Right atrium auricular region (tissue), 2 donors: ENCODE measurements around the gene SPNS3. TPM values are rescaled to one million over a fixed set of nuclear protein-coding genes. Genes with fewer than 3 reads are reported as not detected.

Experiments used
- DNase-seq: peaks from one replicate; pipeline ENCODE4 v3.0.0-alpha.2; 2019; ENCODE audit warnings: low spot score
- H3K27ac ChIP-seq, 2 donors: fragments of 200-600 bp; sonication (generic); 1 replicate in 1 of 2; 2 replicates in 1 of 2; pipeline ENCODE4 v1.5.1; 2016 to 2019
- H3K27me3 ChIP-seq, 2 donors: fragments of 200-600 bp; sonication (generic); one replicate each; pipeline versions ENCODE4 v1.5.1 to v1.6.0; 2017 to 2019
- H3K36me3 ChIP-seq: fragments of 200-600 bp; sonication (generic); one replicate; pipeline ENCODE4 v1.5.1; 2016
- H3K4me1 ChIP-seq, 2 donors: fragments of 200-600 bp; sonication (generic); one replicate each; pipeline versions ENCODE4 v1.5.1 to v1.6.0; 2017 to 2019
- H3K4me3 ChIP-seq, 2 donors: fragments of 200-600 bp; sonication (generic); 1 replicate in 1 of 2; 2 replicates in 1 of 2; pipeline ENCODE4 v1.5.1; 2017 to 2019; ENCODE audit warnings: mild to moderate bottlenecking in 1 of 2, moderate library complexity in 1 of 2
- H3K9me3 ChIP-seq, 2 donors: fragments of 200-600 bp; sonication (generic); one replicate each; pipeline ENCODE4 v1.5.1; 2019
- CTCF ChIP-seq, 2 donors: fragments of 200-600 bp; sonication (generic); IDR thresholded peaks; one replicate each; pipeline ENCODE4 v1.5.1; 2019; ENCODE audit warnings: antibody characterized with exemption in 2 of 2
- total RNA-seq, 2 donors: library from RNA; depleted of rRNA; stranded (reverse); fragments of >200 nt; gene quantifications; one replicate each; pipeline ENCODE4 v1.1.0, GENCODE V29; 2016

Gene SPNS3
- total RNA-seq, 2 donors from 2014 or later = not detected

- H3K4me1 ChIP-seq = peaks cover 0 to 73% of the 10 kb centered on the region in 2 donors
- no peak for DNase-seq
- no peak overlapping the region for H3K4me3 ChIP-seq
- no peaks in the 10 kb centered on the region for H3K9me3 ChIP-seq
- TF ChIP-seq CTCF (IDR thresholded peaks at IDR 0.05) = no peak
- H3K27me3 ChIP-seq = no peaks in the 10 kb centered on the region
- peaks cover 5% of the 10 kb centered on the region for H3K36me3 ChIP-seq
- peak overlapping the region in 1 of 2 donors; percentile 49 for H3K27ac ChIP-seq
Observed at GRCh38 chr17:4532860-4533522, 99.3 kb downstream of the SPNS3 start.

DNA sequence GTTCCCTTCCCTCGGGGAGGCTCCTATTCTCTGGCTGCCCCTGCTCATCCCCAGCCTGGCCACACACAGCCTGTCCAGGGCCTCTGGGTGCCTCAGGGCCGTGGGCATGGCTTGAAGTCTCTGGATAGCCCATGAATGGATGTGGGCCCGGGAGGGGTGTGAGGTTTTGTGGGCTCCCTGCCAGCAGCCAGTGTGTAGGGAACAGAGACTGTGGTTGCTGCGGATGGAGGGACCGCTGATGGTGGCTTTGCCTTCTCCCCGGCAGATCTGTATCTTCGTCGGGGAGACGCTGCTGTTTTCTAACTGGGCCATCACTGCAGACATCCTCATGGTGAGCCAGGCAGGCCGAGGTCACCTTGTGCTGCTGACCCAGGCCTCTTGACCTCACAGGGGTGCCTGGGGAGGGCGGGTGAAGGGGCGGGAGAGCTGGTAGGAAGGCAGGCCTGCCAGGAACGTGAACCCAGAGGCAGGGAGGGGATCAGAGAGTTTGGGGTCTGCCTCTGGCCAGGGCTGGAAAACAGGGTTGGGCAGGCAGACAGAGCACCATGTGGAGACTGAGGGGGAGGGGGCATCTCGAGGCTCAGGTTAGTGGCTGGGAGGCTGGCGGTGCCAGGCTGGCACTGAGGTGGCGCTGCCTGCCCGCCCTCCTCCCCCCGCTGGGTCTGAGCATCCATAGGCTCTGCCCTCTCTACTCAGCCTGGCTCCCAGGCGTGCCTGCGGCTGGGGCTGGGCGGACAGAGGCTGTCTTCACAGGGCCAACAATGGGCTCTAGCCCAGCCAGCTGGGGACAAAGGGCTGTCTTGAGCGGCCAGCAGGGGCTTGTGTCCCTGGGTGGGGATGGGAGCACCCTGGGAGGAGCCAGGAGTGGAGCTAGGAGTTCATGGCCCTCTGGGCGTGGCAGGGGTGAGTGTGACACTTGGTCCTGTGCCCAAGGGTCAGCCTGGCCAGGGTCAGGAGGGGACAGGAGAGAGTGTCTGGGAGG, 100.1 kb downstream of the SPNS3 start:
- Histone ChIP-seq H3K4me1 (peaks cover 0 to 82% of the 10 kb centered on the region in 2 donors), H3K27me3 (no peaks in the 10 kb centered on the region), H3K27ac (peak overlapping the region; percentile 49 to 51), H3K36me3 (peaks cover 13% of the 10 kb centered on the region), H3K9me3 (no peaks in the 10 kb centered on the region), H3K4me3 (no peak overlapping the region)
- DNase-seq = no peak
- no peak for TF ChIP-seq CTCF (IDR thresholded peaks at IDR 0.05)

DNA sequence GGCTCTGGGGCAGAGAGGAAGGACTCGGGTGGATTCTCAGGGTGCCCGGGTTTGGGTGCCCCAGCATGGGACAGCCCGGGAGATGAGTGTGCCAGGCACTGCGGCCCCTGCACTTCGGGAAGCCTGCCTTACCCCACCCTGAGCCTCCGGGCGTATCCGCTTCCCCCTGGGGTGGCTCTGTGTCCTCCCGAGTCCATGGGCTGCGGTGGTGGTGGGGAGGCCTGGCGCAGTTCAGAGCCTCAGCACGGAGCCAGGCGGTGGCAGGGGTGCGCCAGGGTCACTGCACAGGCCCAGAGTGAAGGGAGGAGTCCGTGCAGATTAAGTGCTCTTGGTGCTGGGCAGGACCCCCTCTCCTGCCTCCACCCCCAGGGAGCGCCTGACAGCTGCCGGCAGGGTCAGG, 100.8 kb downstream of the SPNS3 start:
- peak overlapping the region; percentile 49 to 51 for H3K27ac ChIP-seq
- no peak for DNase-seq
- no peaks in the 10 kb centered on the region for H3K27me3 ChIP-seq
- no peaks in the 10 kb centered on the region for H3K9me3 ChIP-seq
- H3K4me3 ChIP-seq = no peak overlapping the region
- no peak for TF ChIP-seq CTCF (IDR thresholded peaks at IDR 0.05)
- peaks cover 20% of the 10 kb centered on the region for H3K36me3 ChIP-seq
- peaks cover 0 to 85% of the 10 kb centered on the region in 2 donors for H3K4me1 ChIP-seq

GRCh38 chr17:4534928-4535666, 101.4 kb downstream of the SPNS3 start:
- H3K36me3 ChIP-seq = peaks cover 26% of the 10 kb centered on the region
- no peak overlapping the region for H3K4me3 ChIP-seq
- no peaks in the 10 kb centered on the region for H3K9me3 ChIP-seq
- peak overlapping the region; percentile 49 to 51 for H3K27ac ChIP-seq
- TF ChIP-seq CTCF (IDR thresholded peaks at IDR 0.05) = no peak
- DNase-seq = no peak
- H3K4me1 ChIP-seq = peaks cover 0 to 85% of the 10 kb centered on the region in 2 donors
- H3K27me3 ChIP-seq = no peaks in the 10 kb centered on the region

GRCh38 chr17:4535667-4536258, 102.0 kb downstream of the SPNS3 start:
- peak overlapping the region in 1 of 2 donors; percentile 0 for H3K4me3 ChIP-seq
- H3K9me3 ChIP-seq = no peaks in the 10 kb centered on the region
- no peak for TF ChIP-seq CTCF (IDR thresholded peaks at IDR 0.05)
- H3K27ac ChIP-seq = peak overlapping the region; percentile 26 to 54
- peaks cover 0 to 84% of the 10 kb centered on the region in 2 donors for H3K4me1 ChIP-seq
- H3K27me3 ChIP-seq = no peaks in the 10 kb centered on the region
- peaks cover 31% of the 10 kb centered on the region for H3K36me3 ChIP-seq
- no peak for DNase-seq
